Caco-2 (cell line): ENCODE data around the gene UBE3C. TPM values are rescaled to one million over a fixed set of nuclear protein-coding genes. Genes with fewer than 3 reads are reported as not detected.

Experiments used
- BruUV-seq: library from RNA; stranded (reverse); fragments of 400-500 nt; replicated peaks from 2 replicates; lab custom pipeline; 2021; lab: Mats Ljungman, UMichigan
- CTCF ChIA-PET: fragments of 300-600 bp; sonication (Branson Sonifier 250); formaldehyde crosslinking; loops from one replicate; lab custom pipeline; 2022; ENCODE audit warnings: antibody characterized with exemption; lab: Charles Lee
- POLR2A ChIA-PET: fragments of 300-600 bp; sonication (Branson Sonifier 250); formaldehyde crosslinking; loops from one replicate; lab custom pipeline; 2022; ENCODE audit warnings: antibody characterized with exemption; lab: Charles Lee
- DNase-seq, 2 experiments: peaks; one replicate each; pipeline versions ENCODE4 v3.0.0 to v3.0.0-alpha.2; 2020 to 2022
- H3K27me3 ChIP-seq: replicated peaks from 2 replicates; pipeline ENCODE4 v1.6.0; 2011; ENCODE audit warnings: low read length; ENCODE audit not compliant: control insufficient read depth, insufficient read depth
- H3K36me3 ChIP-seq: 2 replicates; pipeline ENCODE4 v1.5.1; 2011; ENCODE audit warnings: low read length; ENCODE audit not compliant: control insufficient read depth, insufficient read depth
- H3K4me1 ChIP-seq: fragments of 250-450 bp; sonication (Bioruptor Pico); 2 replicates; pipeline ENCODE4 v1.5.1; 2020; ENCODE audit warnings: mild to moderate bottlenecking
- H3K4me3 ChIP-seq: 2 replicates; pipeline ENCODE4 v1.5.1; 2011; ENCODE audit warnings: low read depth, mild to moderate bottlenecking, control low read depth, low read length
- H3K9me3 ChIP-seq: fragments of 250-450 bp; sonication (Bioruptor Pico); 2 replicates; pipeline ENCODE4 v1.5.1; 2020; ENCODE audit warnings: mild to moderate bottlenecking, moderate library complexity
- H3K27ac Mint-ChIP-seq: one replicate; pipeline ENCODE4 v1.8.0; 2022; ENCODE audit warnings: mixed read lengths; ENCODE audit not compliant: unreplicated experiment
- H3K27me3 Mint-ChIP-seq: one replicate; pipeline ENCODE4 v1.8.0; 2022; ENCODE audit warnings: mixed read lengths; ENCODE audit not compliant: insufficient read depth, unreplicated experiment
- H3K36me3 Mint-ChIP-seq: one replicate; pipeline ENCODE4 v1.8.0; 2022; ENCODE audit warnings: mild to moderate bottlenecking, mixed read lengths; ENCODE audit not compliant: insufficient read depth, unreplicated experiment
- H3K4me1 Mint-ChIP-seq: one replicate; pipeline ENCODE4 v1.8.0; 2022; ENCODE audit warnings: low read depth, mixed read lengths; ENCODE audit not compliant: unreplicated experiment
- H3K4me3 Mint-ChIP-seq: one replicate; pipeline ENCODE4 v1.8.0; 2022; ENCODE audit warnings: mild to moderate bottlenecking, moderate library complexity, mixed read lengths; ENCODE audit not compliant: unreplicated experiment
- H3K9me3 Mint-ChIP-seq: one replicate; pipeline ENCODE4 v1.8.0; 2022; ENCODE audit warnings: mixed read lengths; ENCODE audit not compliant: unreplicated experiment
- intact Hi-C: fragments of 100-400 bp; cut with micrococcal nuclease; formaldehyde crosslinking; loops from one replicate; pipeline ENCODE4 v1.10.0; 2022; ENCODE audit not compliant: unreplicated experiment
- total RNA-seq: library from RNA; stranded (reverse); gene quantifications from 2 replicates; pipeline ENCODE4 v1.2.3, GENCODE V29; 2022
- TF ChIP-seq, protein P1 (sequence below), 2 experiments: fragments of 200-600 bp in 1 of 2; IDR thresholded peaks; 1 replicate in 1 of 2; 2 replicates in 1 of 2; pipeline versions ENCODE4 v1.5.1 to v1.8.0; 2011 to 2022; ENCODE audit warnings: antibody characterized with exemption in 1 of 2, control low read depth in 1 of 2, inconsistent platforms in 1 of 2, low read depth in 1 of 2, low read length in 1 of 2, mild to moderate bottlenecking in 1 of 2, moderate library complexity in 1 of 2; ENCODE audit not compliant: insufficient read depth in 1 of 2, severe bottlenecking in 1 of 2, unreplicated experiment in 1 of 2

The UBE3C gene
- total RNA-seq, 1 experiment from 2014 or later, result 76.1 TPM

DNA sequence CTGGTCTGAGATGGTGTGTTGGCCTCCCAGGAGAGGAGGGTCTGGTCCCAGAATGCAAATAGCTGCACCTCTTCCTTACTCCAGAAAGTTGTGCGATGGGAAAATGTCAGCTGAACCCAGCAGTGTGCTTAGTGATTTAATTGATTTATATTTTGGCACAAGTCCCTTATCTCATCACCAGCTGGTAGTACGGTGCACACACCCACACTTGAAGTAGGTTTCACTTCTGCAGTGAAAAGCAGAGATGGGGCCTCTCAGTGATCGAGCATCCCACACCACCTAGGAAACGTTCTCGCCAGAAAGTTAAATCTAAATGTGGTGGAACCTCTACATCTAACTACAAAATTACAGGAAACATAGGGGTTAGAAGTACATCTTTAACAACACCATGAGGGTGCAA, 80.4 kb downstream of the UBE3C start:
- H3K4me3 ChIP-seq, result no peak overlapping the region
- no peaks in the 10 kb centered on the region for H3K36me3 ChIP-seq
- intact Hi-C loops, result no loop called here
- no peaks in the 10 kb centered on the region for H3K9me3 Mint-ChIP-seq
- no peak overlapping the region for H3K27ac Mint-ChIP-seq
- ChIA-PET CTCF (no interaction called here), POLR2A (no interaction called here)
- H3K4me1 ChIP-seq, result no peaks in the 10 kb centered on the region
- H3K4me1 Mint-ChIP-seq, result no peaks in the 10 kb centered on the region
- H3K4me3 Mint-ChIP-seq, result no peak overlapping the region
- no TSS peak for BruUV-seq
- no peaks in the 10 kb centered on the region for H3K9me3 ChIP-seq
- DNase-seq, result no peak
- TF ChIP-seq, protein P1, sequence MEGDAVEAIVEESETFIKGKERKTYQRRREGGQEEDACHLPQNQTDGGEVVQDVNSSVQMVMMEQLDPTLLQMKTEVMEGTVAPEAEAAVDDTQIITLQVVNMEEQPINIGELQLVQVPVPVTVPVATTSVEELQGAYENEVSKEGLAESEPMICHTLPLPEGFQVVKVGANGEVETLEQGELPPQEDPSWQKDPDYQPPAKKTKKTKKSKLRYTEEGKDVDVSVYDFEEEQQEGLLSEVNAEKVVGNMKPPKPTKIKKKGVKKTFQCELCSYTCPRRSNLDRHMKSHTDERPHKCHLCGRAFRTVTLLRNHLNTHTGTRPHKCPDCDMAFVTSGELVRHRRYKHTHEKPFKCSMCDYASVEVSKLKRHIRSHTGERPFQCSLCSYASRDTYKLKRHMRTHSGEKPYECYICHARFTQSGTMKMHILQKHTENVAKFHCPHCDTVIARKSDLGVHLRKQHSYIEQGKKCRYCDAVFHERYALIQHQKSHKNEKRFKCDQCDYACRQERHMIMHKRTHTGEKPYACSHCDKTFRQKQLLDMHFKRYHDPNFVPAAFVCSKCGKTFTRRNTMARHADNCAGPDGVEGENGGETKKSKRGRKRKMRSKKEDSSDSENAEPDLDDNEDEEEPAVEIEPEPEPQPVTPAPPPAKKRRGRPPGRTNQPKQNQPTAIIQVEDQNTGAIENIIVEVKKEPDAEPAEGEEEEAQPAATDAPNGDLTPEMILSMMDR (IDR thresholded peaks at IDR 0.05; ENCODE audit: insufficient read depth in 1 of 2, low read depth in 1 of 2, low read length in 1 of 2, severe bottlenecking in 1 of 2, unreplicated experiment in 1 of 2), result no peak
- H3K36me3 Mint-ChIP-seq, result peaks cover 93% of the 10 kb centered on the region
- no peaks in the 10 kb centered on the region for H3K27me3 ChIP-seq
- H3K27me3 Mint-ChIP-seq, result no peaks in the 10 kb centered on the region

DNA sequence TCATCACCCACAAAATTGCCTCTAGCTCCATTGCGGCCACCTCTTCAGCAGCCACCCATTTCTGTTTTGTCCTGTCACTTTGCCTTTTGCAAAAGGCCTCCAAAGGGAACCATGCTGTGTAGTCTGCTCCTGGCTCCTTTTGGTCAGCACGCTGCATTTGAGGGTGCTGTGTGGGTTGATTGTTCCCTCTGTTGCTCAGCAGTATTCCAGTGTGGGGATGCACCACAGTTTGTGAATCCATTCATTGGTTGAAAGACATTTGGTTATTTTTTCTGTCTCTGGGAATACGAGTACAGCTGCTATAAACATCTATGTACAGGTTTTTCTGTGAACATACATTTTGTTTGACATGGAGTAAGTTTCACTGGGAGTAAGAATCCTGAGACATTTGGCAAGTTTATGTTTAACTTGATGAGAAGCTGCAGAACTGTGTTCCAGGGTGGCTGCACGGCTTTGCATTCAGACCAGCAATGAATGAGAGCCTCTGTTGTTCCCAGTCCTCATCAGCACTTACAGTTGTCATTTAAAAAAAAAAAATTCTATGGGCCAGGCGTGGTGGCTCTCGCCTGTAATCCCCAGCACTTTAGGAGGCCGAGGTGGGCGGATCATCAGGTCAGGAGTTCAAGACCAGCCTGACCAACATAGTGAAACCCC, 82.3 kb downstream of the UBE3C start:
- intact Hi-C loops, result loop anchor here (5.0 kb wide), 1 partner anchor 249 kb away; no protein-coding TSS in a partner anchor
- Histone ChIP-seq H3K27me3 (no peaks in the 10 kb centered on the region), H3K9me3 (no peaks in the 10 kb centered on the region), H3K4me3 (no peak overlapping the region), H3K4me1 (no peaks in the 10 kb centered on the region), H3K36me3 (no peaks in the 10 kb centered on the region)
- POLR2A ChIA-PET, result no interaction called here
- no peak overlapping the region for H3K27ac Mint-ChIP-seq
- H3K36me3 Mint-ChIP-seq, result peaks cover 94% of the 10 kb centered on the region
- no peaks in the 10 kb centered on the region for H3K27me3 Mint-ChIP-seq
- no peaks in the 10 kb centered on the region for H3K4me1 Mint-ChIP-seq
- DNase-seq, result no peak
- H3K9me3 Mint-ChIP-seq, result no peaks in the 10 kb centered on the region
- TF ChIP-seq, protein P1 (IDR thresholded peaks at IDR 0.05; ENCODE audit: insufficient read depth in 1 of 2, low read depth in 1 of 2, low read length in 1 of 2, severe bottlenecking in 1 of 2, unreplicated experiment in 1 of 2), result no peak
- H3K4me3 Mint-ChIP-seq, result no peak overlapping the region
- no TSS peak for BruUV-seq
- CTCF ChIA-PET, result no interaction called here

DNA sequence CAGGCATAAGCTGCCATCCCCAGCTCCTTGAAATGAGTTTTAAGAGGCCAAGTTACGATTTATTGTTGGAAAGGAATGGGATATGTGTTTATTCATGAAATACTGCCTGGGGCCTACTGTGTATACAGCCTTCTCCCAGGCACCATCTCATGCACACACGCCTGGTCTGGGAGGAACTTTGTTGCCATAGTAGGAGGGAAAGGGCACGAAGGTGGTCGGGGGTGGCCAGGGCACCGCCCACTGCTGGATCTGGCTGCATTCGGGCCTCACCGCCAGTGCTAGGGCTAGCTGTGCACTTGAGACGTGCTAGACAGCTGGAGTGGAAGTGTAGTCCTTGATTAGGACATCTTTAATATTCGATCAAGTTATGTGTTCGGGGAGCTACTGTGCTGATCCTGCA, 84.0 kb downstream of the UBE3C start:
- H3K27me3 ChIP-seq, result no peaks in the 10 kb centered on the region
- H3K36me3 ChIP-seq, result no peaks in the 10 kb centered on the region
- intact Hi-C loops, result loop anchor here (5.0 kb wide), 1 partner anchor 250 kb away; no protein-coding TSS in a partner anchor
- Mint-ChIP-seq H3K27ac (no peak overlapping the region), H3K4me1 (no peaks in the 10 kb centered on the region), H3K27me3 (no peaks in the 10 kb centered on the region), H3K36me3 (peaks cover 90% of the 10 kb centered on the region), H3K9me3 (no peaks in the 10 kb centered on the region), H3K4me3 (no peak overlapping the region)
- H3K4me1 ChIP-seq, result no peaks in the 10 kb centered on the region
- ChIA-PET POLR2A (no interaction called here), CTCF (interaction anchor here (1.0 kb wide), 1 partner anchor 234 kb away, joined by 3 read pairs; no protein-coding TSS in a partner anchor)
- no TSS peak for BruUV-seq
- no peaks in the 10 kb centered on the region for H3K9me3 ChIP-seq
- H3K4me3 ChIP-seq, result no peak overlapping the region
- TF ChIP-seq, protein P1 (IDR thresholded peaks at IDR 0.05; ENCODE audit: insufficient read depth in 1 of 2, low read depth in 1 of 2, low read length in 1 of 2, severe bottlenecking in 1 of 2, unreplicated experiment in 1 of 2), result no peak
- no peak for DNase-seq
